SK-N-SH treated with all-trans-retinoic acid at 6 μM for 48 hours (cell line): ENCODE results near the gene NBAS.

Experiments
- ARNTL ChIP-seq: fragments of 450-650 bp; formaldehyde crosslinking; IDR thresholded peaks from 2 replicates; pipeline ENCODE4 v1.5.0; 2020; ENCODE audit warnings: low read depth, mild to moderate bottlenecking, moderate library complexity, borderline replicate concordance
- BACH2 ChIP-seq: fragments of 250-450 bp; sonication (Bioruptor Pico); IDR thresholded peaks from 2 replicates; pipeline ENCODE4 v1.9.0; 2021; ENCODE audit warnings: mild to moderate bottlenecking, borderline replicate concordance
- ESRRG ChIP-seq: fragments of 250-450 bp; sonication (Bioruptor Pico); IDR thresholded peaks from 2 replicates; pipeline ENCODE4 v1.6.1; 2021; ENCODE audit warnings: mild to moderate bottlenecking
- OSR1 ChIP-seq: fragments of 250-450 bp; sonication (Bioruptor Pico); IDR thresholded peaks from 2 replicates; pipeline ENCODE4 v1.8.0; 2022; ENCODE audit warnings: moderate library complexity, mild to moderate bottlenecking, inconsistent platforms
- PPARA ChIP-seq: fragments of 250-450 bp; sonication (Bioruptor Pico); IDR thresholded peaks from 2 replicates; pipeline ENCODE4 v1.5.0; 2020; ENCODE audit warnings: mild to moderate bottlenecking, borderline replicate concordance
- RARB ChIP-seq: fragments of 250-450 bp; sonication (Bioruptor Pico); IDR thresholded peaks from 2 replicates; pipeline ENCODE4 v1.8.0; 2021; ENCODE audit warnings: mild to moderate bottlenecking, moderate library complexity
- TCF4 ChIP-seq: fragments of 250-450 bp; sonication (Bioruptor Pico); IDR thresholded peaks from 2 replicates; pipeline ENCODE4 v1.8.0; 2021; ENCODE audit warnings: mild to moderate bottlenecking, moderate library complexity, borderline replicate concordance
- TOX ChIP-seq: fragments of 250-450 bp; sonication (Bioruptor Pico); IDR thresholded peaks from 2 replicates; pipeline ENCODE4 v1.8.0; 2021; ENCODE audit warnings: mild to moderate bottlenecking, moderate library complexity, borderline replicate concordance
- ZNF565 ChIP-seq: fragments of 450-650 bp; formaldehyde crosslinking; conservative IDR thresholded peaks from 2 replicates; pipeline ENCODE4 v1.5.0; 2020; ENCODE audit warnings: low read depth, mild to moderate bottlenecking, moderate library complexity
- TF ChIP-seq, protein P1 (sequence below): fragments of 250-450 bp; sonication (Bioruptor Pico); IDR thresholded peaks from 2 replicates; pipeline ENCODE4 v1.8.0; 2020; ENCODE audit warnings: mild to moderate bottlenecking, moderate library complexity, borderline replicate concordance
- TF ChIP-seq, protein P2 (sequence below): fragments of 250-450 bp; sonication (Bioruptor Pico); IDR thresholded peaks from 2 replicates; pipeline ENCODE4 v1.8.0; 2021; ENCODE audit warnings: low read depth, mild to moderate bottlenecking, moderate library complexity, borderline replicate concordance
- TF ChIP-seq, protein P3 (sequence below): fragments of 250-450 bp; sonication (Bioruptor Pico); IDR thresholded peaks from 2 replicates; pipeline ENCODE4 v1.5.1; 2020; ENCODE audit warnings: low read depth, mild to moderate bottlenecking, moderate library complexity
- TF ChIP-seq, protein P4 (sequence below): fragments of 250-450 bp; sonication (Bioruptor Pico); IDR thresholded peaks from 2 replicates; pipeline ENCODE4 v1.5.0; 2020; ENCODE audit warnings: mild to moderate bottlenecking, moderate library complexity

DNA sequence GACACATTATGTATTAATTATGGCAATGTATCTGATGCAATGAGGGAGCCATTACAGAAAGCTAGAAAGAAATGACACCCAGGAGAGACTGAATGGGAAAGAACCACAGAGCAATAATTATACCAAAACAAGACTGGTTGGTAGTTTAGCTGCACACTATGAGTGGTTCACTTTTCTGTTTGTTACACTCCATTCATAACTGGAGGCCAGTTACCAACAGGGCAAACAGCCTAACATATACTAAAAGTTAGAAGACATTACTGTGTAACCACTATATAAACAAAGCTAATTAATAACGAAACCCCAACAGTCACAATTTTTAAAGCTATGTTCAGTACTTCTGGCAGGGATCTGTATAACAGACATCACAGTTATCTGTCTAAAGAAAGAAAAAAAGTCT lies 49.4 kb downstream of the NBAS start:
- TF ChIP-seq BACH2 (no peak), ZNF565 (no peak), ESRRG (CRISPR knock-in tag) (no peak), OSR1 (CRISPR knock-in tag) (no peak), TOX (CRISPR knock-in tag) (no peak), TCF4 (CRISPR knock-in tag) (no peak), ARNTL (CRISPR knock-in tag) (no peak), PPARA (CRISPR knock-in tag) (no peak), RARB (CRISPR knock-in tag) (no peak)
- TF ChIP-seq, protein P1, sequence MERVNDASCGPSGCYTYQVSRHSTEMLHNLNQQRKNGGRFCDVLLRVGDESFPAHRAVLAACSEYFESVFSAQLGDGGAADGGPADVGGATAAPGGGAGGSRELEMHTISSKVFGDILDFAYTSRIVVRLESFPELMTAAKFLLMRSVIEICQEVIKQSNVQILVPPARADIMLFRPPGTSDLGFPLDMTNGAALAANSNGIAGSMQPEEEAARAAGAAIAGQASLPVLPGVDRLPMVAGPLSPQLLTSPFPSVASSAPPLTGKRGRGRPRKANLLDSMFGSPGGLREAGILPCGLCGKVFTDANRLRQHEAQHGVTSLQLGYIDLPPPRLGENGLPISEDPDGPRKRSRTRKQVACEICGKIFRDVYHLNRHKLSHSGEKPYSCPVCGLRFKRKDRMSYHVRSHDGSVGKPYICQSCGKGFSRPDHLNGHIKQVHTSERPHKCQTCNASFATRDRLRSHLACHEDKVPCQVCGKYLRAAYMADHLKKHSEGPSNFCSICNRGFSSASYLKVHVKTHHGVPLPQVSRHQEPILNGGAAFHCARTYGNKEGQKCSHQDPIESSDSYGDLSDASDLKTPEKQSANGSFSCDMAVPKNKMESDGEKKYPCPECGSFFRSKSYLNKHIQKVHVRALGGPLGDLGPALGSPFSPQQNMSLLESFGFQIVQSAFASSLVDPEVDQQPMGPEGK = no peak
- TF ChIP-seq, protein P2, sequence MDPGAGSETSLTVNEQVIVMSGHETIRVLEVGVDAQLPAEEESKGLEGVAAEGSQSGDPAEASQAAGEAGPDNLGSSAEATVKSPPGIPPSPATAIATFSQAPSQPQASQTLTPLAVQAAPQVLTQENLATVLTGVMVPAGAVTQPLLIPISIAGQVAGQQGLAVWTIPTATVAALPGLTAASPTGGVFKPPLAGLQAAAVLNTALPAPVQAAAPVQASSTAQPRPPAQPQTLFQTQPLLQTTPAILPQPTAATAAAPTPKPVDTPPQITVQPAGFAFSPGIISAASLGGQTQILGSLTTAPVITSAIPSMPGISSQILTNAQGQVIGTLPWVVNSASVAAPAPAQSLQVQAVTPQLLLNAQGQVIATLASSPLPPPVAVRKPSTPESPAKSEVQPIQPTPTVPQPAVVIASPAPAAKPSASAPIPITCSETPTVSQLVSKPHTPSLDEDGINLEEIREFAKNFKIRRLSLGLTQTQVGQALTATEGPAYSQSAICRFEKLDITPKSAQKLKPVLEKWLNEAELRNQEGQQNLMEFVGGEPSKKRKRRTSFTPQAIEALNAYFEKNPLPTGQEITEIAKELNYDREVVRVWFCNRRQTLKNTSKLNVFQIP = no peak
- TF ChIP-seq, protein P3, sequence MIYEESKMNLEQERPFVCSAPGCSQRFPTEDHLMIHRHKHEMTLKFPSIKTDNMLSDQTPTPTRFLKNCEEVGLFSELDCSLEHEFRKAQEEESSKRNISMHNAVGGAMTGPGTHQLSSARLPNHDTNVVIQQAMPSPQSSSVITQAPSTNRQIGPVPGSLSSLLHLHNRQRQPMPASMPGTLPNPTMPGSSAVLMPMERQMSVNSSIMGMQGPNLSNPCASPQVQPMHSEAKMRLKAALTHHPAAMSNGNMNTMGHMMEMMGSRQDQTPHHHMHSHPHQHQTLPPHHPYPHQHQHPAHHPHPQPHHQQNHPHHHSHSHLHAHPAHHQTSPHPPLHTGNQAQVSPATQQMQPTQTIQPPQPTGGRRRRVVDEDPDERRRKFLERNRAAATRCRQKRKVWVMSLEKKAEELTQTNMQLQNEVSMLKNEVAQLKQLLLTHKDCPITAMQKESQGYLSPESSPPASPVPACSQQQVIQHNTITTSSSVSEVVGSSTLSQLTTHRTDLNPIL = no peak
- TF ChIP-seq, protein P4, sequence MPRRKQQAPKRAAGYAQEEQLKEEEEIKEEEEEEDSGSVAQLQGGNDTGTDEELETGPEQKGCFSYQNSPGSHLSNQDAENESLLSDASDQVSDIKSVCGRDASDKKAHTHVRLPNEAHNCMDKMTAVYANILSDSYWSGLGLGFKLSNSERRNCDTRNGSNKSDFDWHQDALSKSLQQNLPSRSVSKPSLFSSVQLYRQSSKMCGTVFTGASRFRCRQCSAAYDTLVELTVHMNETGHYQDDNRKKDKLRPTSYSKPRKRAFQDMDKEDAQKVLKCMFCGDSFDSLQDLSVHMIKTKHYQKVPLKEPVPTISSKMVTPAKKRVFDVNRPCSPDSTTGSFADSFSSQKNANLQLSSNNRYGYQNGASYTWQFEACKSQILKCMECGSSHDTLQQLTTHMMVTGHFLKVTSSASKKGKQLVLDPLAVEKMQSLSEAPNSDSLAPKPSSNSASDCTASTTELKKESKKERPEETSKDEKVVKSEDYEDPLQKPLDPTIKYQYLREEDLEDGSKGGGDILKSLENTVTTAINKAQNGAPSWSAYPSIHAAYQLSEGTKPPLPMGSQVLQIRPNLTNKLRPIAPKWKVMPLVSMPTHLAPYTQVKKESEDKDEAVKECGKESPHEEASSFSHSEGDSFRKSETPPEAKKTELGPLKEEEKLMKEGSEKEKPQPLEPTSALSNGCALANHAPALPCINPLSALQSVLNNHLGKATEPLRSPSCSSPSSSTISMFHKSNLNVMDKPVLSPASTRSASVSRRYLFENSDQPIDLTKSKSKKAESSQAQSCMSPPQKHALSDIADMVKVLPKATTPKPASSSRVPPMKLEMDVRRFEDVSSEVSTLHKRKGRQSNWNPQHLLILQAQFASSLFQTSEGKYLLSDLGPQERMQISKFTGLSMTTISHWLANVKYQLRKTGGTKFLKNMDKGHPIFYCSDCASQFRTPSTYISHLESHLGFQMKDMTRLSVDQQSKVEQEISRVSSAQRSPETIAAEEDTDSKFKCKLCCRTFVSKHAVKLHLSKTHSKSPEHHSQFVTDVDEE (CRISPR knock-in tag) = no peak
